Muscle layer of colon (tissue), 2 donors: ENCODE results near the gene GPR157.

ENCODE experiments used
- H3K27ac ChIP-seq: one replicate; pipeline ENCODE4 v1.7.0; 2013; ENCODE audit warnings: low read depth, mild to moderate bottlenecking, low read length, moderate library complexity
- H3K27me3 ChIP-seq, 2 donors: one replicate each; pipeline ENCODE4 v1.7.0; 2013; ENCODE audit warnings: low read length in 2 of 2, mild to moderate bottlenecking in 2 of 2; ENCODE audit not compliant: insufficient read depth in 2 of 2, control insufficient read depth in 1 of 2
- H3K36me3 ChIP-seq: one replicate; pipeline ENCODE4 v1.7.0; 2013; ENCODE audit warnings: mild to moderate bottlenecking, low read length; ENCODE audit not compliant: insufficient read depth
- H3K4me1 ChIP-seq: one replicate; pipeline ENCODE4 v1.7.0; 2013; ENCODE audit warnings: mild to moderate bottlenecking, low read length; ENCODE audit not compliant: insufficient read depth
- H3K4me3 ChIP-seq, 2 donors: one replicate each; pipeline ENCODE4 v1.7.0; 2013; ENCODE audit warnings: low read length in 2 of 2, low read depth in 1 of 2, mild to moderate bottlenecking in 1 of 2, moderate library complexity in 1 of 2
- H3K9ac ChIP-seq: one replicate; pipeline ENCODE4 v1.7.0; 2013; ENCODE audit warnings: low read length
- H3K9me3 ChIP-seq: one replicate; pipeline ENCODE4 v1.7.0; 2013; ENCODE audit warnings: mild to moderate bottlenecking, low read length
- donor health status: abdominal sarcoma.
- donor health status: Adenocarcinoma of cecum.

Gene GPR157

GRCh38 chr1:9128520-9129265 lies at the start of gene GPR157:
Gene GPR157 (minus strand): TSS chr1:9129102. CDS start chr1:9129027, 75 bp downstream.
- H3K27me3 ChIP-seq, result no peaks in the 10 kb centered on the region
- H3K9me3 ChIP-seq, result no peaks in the 10 kb centered on the region
- peak within 1 kb of the TSS; percentile 78 for H3K27ac ChIP-seq
- H3K9ac ChIP-seq, result peak within 1 kb of the TSS; percentile 19
- H3K36me3 ChIP-seq, result no peaks in the 10 kb centered on the region
- H3K4me3 ChIP-seq, result peak within 1 kb of the TSS; percentile 55 to 62
- peaks cover 12% of the 10 kb centered on the region for H3K4me1 ChIP-seq

GRCh38 chr1:9174762-9175161 lies 45.9 kb upstream of the GPR157 start:
- H3K36me3 ChIP-seq, result peaks cover 3% of the 10 kb centered on the region
- H3K9me3 ChIP-seq, result no peaks in the 10 kb centered on the region
- no peaks in the 10 kb centered on the region for H3K4me1 ChIP-seq
- no peak overlapping the region for H3K9ac ChIP-seq
- no peaks in the 10 kb centered on the region for H3K27me3 ChIP-seq
- no peak overlapping the region for H3K27ac ChIP-seq
- no peak overlapping the region for H3K4me3 ChIP-seq

DNA sequence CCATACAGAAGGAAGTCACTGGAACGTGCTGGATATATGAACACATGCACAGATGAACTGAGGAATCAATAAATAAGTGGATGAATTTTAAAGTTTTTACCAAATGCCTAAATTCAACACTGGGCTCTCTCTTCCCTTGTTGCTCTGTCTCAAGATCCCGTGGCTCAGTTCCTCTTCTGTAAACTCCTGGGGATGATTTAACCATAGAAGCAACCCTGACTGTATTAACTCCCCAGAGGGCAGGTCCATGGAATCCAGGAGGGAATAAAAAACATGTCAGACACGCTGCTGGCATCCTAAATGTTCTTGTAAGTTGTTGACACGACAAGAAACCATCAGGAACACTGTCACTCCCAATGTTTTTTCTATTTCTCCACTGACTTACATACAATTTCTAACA lies 45.3 kb upstream of the GPR157 start:
- no peak overlapping the region for H3K4me3 ChIP-seq
- H3K4me1 ChIP-seq, result no peaks in the 10 kb centered on the region
- H3K9me3 ChIP-seq, result no peaks in the 10 kb centered on the region
- H3K36me3 ChIP-seq, result peaks cover 3% of the 10 kb centered on the region
- H3K9ac ChIP-seq, result no peak overlapping the region
- H3K27ac ChIP-seq, result no peak overlapping the region
- H3K27me3 ChIP-seq, result no peaks in the 10 kb centered on the region

DNA sequence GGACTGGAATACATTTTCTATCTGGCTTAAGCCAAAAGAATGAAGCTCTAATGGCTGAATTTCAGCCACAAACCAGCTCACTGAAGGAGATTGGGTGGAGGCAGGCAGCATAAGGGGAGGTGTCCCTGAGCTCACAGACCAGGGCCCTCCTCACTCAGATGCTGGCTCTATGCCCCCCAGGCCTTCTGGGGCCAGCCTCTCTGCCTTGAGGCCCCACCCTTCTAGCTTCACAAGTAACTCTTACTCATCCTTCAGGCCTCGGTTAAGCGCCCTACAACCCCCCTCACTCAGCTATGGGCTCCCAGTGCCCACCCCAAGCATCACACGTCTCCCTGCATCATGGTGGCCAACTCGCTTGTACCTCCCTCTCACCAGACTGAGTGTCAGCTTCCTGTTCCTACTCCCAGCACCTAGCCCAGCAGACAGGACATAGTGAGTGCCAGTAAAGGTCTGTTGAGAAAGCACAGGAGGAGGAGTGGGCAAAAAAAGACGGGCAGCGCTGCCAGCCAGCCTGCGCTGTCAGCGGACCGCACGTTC lies 40.8 kb upstream of the GPR157 start:
- H3K9me3 ChIP-seq, result no peaks in the 10 kb centered on the region
- H3K27ac ChIP-seq, result no peak overlapping the region
- no peaks in the 10 kb centered on the region for H3K27me3 ChIP-seq
- H3K4me1 ChIP-seq, result peaks cover 2% of the 10 kb centered on the region
- no peak overlapping the region for H3K4me3 ChIP-seq
- no peaks in the 10 kb centered on the region for H3K36me3 ChIP-seq
- H3K9ac ChIP-seq, result no peak overlapping the region

GRCh38 chr1:9167638-9168037 lies 38.7 kb upstream of the GPR157 start:
- peaks cover 5% of the 10 kb centered on the region for H3K4me1 ChIP-seq
- H3K36me3 ChIP-seq, result no peaks in the 10 kb centered on the region
- H3K4me3 ChIP-seq, result no peak overlapping the region
- H3K27ac ChIP-seq, result no peak overlapping the region
- H3K9me3 ChIP-seq, result no peaks in the 10 kb centered on the region
- H3K27me3 ChIP-seq, result no peaks in the 10 kb centered on the region
- H3K9ac ChIP-seq, result no peak overlapping the region

DNA sequence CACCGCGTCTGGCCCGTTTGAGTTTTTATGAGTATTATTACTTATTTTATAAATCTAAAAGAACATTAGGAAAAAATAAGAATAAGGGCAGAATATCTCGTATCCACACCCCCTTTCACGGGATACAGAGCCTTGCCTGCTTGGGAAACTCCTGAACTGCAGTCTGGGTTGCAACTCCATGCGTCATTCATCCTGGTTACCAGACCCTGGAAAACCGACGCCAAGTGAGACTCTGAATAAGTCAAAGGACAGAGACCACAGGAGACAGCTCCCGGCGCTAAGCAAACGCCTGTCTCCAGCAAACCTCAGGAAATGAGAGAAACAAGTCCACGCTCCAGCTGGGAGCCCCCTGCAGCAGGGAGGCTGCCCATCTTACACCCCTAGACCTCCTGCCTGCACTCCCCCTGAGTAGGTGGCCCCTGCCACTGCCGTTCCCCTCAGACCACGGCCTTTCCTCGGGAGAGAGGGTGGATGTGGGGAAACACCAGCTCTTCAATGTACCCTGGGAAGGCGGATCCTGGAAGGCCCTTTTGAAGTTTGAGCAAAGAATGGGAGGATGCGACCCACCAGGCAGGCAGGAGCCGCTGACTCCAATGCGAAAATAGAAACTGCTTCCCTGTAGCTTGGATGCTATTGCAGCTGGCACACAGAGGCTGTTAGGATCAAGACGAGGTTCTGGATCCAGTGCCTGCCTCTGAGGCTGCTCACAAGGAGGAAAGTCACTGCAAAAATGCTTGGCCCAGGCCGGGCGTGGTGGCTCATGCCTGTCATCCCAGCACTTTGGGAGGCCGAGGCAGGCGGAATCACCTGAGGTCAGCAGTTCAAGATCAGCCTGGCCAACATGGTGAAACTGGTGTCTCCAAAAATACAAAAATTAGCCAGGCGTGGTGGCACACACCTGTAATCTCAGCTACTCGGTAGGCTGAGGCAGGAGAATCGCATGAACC lies 37.7 kb upstream of the GPR157 start:
- H3K27ac ChIP-seq, result no peak overlapping the region
- H3K4me3 ChIP-seq, result no peak overlapping the region
- H3K4me1 ChIP-seq, result peaks cover 5% of the 10 kb centered on the region

DNA sequence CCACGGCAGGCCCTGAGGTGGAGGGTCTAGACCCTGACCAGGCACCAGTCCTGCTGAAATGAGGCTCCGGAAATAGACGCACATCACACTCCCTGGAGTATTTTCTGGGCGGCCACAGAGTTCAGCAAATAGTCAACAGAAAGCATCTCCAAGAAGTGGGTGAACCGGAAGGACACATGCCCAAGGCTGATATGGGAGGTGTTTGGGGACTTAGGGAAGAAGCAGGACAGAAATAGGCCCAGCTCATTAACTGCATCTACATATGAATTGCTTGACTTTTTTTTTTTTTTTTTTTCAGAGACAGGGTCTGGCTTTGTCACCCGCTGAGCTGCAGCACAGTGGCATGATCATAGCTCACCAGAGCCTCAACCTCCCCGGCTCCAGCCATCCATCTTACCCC lies 36.5 kb upstream of the GPR157 start:
- H3K27ac ChIP-seq, result no peak overlapping the region
- no peaks in the 10 kb centered on the region for H3K36me3 ChIP-seq
- no peaks in the 10 kb centered on the region for H3K27me3 ChIP-seq
- H3K9ac ChIP-seq, result no peak overlapping the region
- no peaks in the 10 kb centered on the region for H3K9me3 ChIP-seq
- peaks cover 5% of the 10 kb centered on the region for H3K4me1 ChIP-seq
- H3K4me3 ChIP-seq, result no peak overlapping the region

More for the DNA sequence above, 37.7 kb upstream of the GPR157 start:
- Histone ChIP-seq H3K36me3 (no peaks in the 10 kb centered on the region), H3K27me3 (no peaks in the 10 kb centered on the region), H3K9me3 (no peaks in the 10 kb centered on the region), H3K9ac (no peak overlapping the region)

DNA sequence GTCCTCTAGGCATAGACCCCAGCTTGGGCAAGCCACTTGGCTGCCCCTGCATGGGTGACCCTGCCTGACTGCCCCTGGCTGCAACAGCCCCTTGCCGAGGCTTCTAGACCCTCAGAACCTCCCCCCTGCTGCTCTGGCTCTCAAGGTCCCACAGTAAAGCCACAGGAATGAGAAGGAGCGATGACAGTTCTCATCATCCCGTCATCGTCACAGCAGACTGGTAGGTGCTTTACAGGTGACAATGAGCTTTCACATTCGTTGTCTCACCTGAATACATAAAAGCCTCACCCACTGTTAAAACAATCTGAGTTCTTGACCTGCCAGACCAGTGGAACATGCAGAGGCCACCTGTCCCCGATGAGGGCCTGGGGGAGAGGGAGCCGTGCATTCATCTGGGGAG lies 36.0 kb upstream of the GPR157 start:
- H3K9me3 ChIP-seq, result no peaks in the 10 kb centered on the region
- peaks cover 5% of the 10 kb centered on the region for H3K4me1 ChIP-seq
- no peak overlapping the region for H3K27ac ChIP-seq

DNA sequence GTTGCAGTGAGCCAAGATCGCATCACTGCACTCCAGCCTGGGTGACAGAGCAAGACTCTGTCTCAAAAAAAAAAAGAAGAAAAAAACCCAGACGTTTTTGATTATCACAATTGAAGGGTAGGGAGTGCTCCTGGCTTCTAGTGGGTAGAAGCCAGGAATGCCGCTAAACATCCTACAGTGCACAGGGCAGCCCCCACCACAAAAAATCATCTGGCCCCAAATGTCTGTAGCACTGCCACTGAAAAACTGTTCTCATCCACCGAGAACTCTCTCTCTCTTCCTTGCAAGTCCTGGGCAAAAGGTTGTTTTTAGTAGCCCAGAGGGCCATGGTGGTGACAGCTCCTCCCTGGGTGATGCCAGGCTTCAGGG lies 35.6 kb upstream of the GPR157 start:
- no peak overlapping the region for H3K27ac ChIP-seq
- H3K4me3 ChIP-seq, result no peak overlapping the region
- H3K27me3 ChIP-seq, result no peaks in the 10 kb centered on the region
- H3K9me3 ChIP-seq, result no peaks in the 10 kb centered on the region
- no peaks in the 10 kb centered on the region for H3K36me3 ChIP-seq
- H3K4me1 ChIP-seq, result peaks cover 5% of the 10 kb centered on the region
- H3K9ac ChIP-seq, result no peak overlapping the region

More for the DNA sequence above, 36.0 kb upstream of the GPR157 start:
- H3K9ac ChIP-seq, result no peak overlapping the region
- no peaks in the 10 kb centered on the region for H3K36me3 ChIP-seq
- no peaks in the 10 kb centered on the region for H3K27me3 ChIP-seq
- no peak overlapping the region for H3K4me3 ChIP-seq

DNA sequence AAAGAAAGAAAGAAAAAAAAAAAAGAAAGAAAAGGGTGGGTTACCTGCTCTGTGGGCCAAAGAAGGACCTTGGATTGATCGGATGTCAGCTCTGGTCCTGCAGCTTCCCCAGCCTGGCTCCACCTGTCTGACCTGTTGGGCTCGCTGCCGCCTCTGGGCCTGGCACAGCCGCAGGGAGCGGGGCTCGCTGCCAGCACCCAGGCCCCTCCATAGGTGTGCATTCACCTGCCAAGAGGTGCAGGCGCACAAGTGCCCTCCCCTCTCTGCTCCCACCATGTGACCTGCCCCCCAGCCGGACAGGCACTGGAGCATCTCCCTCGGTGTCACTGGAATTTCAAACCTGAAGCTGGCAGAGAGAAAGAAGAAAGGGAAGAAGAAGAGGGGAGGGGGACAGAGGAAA lies 33.1 kb upstream of the GPR157 start:
- H3K36me3 ChIP-seq, result no peaks in the 10 kb centered on the region
- H3K4me3 ChIP-seq, result no peak overlapping the region
- peaks cover 5% of the 10 kb centered on the region for H3K4me1 ChIP-seq
- no peak overlapping the region for H3K9ac ChIP-seq
- no peaks in the 10 kb centered on the region for H3K27me3 ChIP-seq
- no peak overlapping the region for H3K27ac ChIP-seq
- no peaks in the 10 kb centered on the region for H3K9me3 ChIP-seq

GRCh38 chr1:9161342-9161741 lies 32.4 kb upstream of the GPR157 start:
- H3K4me3 ChIP-seq, result no peak overlapping the region
- H3K9ac ChIP-seq, result no peak overlapping the region
- H3K27me3 ChIP-seq, result no peaks in the 10 kb centered on the region
- no peaks in the 10 kb centered on the region for H3K9me3 ChIP-seq
- no peaks in the 10 kb centered on the region for H3K36me3 ChIP-seq
- H3K27ac ChIP-seq, result no peak overlapping the region
- peaks cover 5% of the 10 kb centered on the region for H3K4me1 ChIP-seq
